Astrocyte of the spinal cord (primary cell): ENCODE measurements around the gene HM13.
A peak's percentile ranks its signal among the peaks of the same experiment; 100 is the strongest.
"Not testable (repeated sequence)": the region's sequence is repeated elsewhere in the genome, so short reads cannot be mapped to it uniquely, and the experiment has no call there.

Experiments
- DNase-seq: peaks from one replicate; pipeline ENCODE4 v3.0.0; 2011; ENCODE audit warnings: low read depth, low spot score
- H3K4me3 ChIP-seq: 2 replicates; pipeline ENCODE4 v1.5.1; 2011; ENCODE audit warnings: low read depth, mild to moderate bottlenecking, low read length, moderate library complexity
- in situ Hi-C: cut with HindIII; loops from 2 replicates; pipeline ENCODE4 v1.10.0; 2017; ENCODE audit warnings: low sequenced_read_pairs
- TF ChIP-seq, protein P1 (sequence below): IDR thresholded peaks from 2 replicates; pipeline ENCODE4 v1.5.1; 2012; ENCODE audit warnings: low read depth, mild to moderate bottlenecking, low read length, inconsistent platforms

The HM13 gene

DNA sequence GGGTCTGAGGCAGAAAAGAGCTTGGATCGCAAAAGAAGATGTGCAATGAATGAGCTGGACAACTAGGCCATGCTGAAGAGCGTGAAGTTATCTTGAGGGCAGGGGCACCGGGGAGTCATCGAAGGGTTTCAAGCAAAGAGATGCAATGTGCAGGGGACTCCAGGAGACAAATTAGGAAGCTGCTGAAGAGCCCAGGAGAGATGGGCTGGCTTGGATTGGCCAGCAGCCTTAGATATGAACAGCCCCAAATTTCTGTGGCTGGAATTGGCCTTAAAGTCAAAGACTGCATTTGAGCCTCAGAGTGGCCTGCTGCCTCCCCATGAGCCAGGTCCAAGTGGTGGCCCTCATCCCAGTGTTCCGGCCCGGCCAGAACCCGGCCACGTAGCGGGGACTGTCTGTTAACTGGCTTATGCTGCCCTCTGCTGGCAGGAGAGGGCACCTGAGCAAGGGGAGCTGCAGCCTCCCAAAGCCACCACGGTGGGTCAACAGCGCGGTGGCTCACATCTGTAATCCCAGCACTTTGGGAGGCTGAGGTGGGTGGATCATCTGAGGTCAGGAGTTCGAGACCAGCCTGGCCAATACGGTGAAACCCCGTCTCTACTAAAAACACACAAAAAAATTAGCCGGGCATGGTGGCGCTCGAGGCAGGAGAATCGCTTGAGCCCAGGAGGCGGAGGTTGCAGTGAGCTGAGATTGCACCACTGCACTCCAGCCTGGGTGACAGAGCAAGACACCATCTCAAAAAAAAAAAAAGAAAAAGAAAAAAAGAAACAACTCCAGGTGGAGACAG is 11.2 kb upstream of the HM13 start:
- in situ Hi-C loops, H3K4me3 ChIP-seq: not testable (repeated sequence)
- peak; percentile 63 for DNase-seq
- TF ChIP-seq, protein P1, sequence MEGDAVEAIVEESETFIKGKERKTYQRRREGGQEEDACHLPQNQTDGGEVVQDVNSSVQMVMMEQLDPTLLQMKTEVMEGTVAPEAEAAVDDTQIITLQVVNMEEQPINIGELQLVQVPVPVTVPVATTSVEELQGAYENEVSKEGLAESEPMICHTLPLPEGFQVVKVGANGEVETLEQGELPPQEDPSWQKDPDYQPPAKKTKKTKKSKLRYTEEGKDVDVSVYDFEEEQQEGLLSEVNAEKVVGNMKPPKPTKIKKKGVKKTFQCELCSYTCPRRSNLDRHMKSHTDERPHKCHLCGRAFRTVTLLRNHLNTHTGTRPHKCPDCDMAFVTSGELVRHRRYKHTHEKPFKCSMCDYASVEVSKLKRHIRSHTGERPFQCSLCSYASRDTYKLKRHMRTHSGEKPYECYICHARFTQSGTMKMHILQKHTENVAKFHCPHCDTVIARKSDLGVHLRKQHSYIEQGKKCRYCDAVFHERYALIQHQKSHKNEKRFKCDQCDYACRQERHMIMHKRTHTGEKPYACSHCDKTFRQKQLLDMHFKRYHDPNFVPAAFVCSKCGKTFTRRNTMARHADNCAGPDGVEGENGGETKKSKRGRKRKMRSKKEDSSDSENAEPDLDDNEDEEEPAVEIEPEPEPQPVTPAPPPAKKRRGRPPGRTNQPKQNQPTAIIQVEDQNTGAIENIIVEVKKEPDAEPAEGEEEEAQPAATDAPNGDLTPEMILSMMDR = peak; percentile 93

DNA sequence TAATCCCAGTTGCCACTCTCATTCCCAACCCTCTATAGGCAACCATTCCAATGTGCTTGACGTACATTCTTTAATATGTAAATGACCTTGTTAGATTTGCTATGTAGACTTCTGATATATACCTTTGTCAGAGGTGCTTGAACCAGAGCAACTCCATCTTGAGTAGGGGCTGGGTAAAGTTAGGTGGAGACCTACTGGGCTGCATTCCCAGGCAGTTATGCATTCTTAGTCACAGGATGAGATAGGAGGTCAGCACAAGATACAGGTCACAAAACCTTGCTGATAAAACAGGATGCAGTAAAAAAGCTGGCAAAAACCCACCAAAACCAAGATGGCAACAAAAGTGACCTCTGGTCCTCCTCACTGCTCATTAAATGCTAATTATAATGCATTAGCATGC is 8.3 kb upstream of the HM13 start:
- no peak overlapping the region for H3K4me3 ChIP-seq
- TF ChIP-seq, protein P1 = no peak
- in situ Hi-C loops = no loop called here
- DNase-seq = no peak

DNA sequence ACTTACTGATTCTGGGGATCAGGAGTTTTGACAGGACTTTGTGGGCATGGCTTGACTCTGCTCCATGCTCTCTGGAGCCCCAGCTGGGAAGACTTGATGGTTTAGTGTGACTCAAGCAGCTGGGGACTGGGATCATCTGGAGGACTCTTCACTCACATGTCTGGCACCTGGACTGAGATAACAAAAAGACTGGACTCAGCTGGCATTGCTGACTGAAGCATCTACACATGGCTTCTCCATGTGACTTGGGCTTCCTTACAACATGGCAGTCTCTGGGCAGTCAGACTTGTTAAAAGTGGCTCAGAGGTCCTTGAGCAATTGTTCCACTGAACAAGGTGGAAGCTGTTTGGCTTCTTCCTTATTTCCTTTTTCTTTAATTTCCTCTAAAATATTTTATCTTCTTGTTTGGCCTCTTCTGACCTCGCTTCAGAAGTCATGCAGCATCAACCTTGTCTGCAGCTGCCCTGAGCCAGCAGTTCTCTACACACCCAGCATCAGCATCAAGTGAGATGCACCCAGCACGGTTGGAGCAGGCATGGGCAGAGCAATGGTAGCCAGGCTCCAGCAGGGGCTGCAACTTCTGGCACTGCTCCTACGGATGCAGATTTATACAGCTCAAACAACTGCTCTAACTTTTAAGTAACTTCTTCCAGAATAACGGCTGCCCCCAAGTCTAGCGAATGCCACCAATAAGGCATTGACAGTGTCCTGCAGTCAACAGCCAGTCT is 5.6 kb upstream of the HM13 start:
- no peak overlapping the region for H3K4me3 ChIP-seq
- TF ChIP-seq, protein P1 = no peak
- in situ Hi-C loops = no loop called here
- DNase-seq = no peak

DNA sequence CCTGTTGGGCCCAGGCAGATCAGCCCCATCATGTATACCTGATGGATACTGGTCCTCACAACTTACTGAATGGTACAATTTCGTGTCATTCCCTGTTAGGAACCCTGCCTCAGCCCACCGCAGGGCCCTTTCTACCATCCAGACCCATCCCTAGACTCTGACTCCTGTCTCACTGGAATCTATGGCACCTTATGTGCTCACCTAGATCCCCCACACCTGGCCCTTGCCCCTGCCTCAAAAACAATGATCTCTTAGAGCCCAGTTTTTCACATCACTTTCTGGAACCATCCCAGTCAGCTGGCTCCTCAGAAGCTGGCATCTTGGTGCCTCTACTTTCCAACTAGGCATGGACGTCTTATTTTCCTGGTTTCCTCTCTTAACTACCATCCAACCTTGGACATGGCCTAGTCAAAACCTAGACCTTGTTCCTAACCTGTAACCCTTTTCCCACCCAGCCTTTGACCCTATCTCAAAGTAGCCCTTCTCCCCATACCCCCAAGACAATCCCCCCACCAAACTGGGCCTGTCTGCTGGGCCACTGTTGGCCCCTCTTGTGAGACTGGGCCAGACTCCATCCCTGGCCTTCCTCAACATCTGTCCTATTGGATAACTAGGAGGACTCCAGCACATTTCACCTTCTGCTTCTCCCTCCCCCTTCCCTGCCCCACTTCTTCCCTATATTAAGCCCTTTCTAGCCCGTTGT is 981 bp downstream of the HM13 start:
- peak overlapping the region; percentile 71 for H3K4me3 ChIP-seq
- TF ChIP-seq, protein P1 = no peak
- in situ Hi-C loops = no loop called here
- no peak for DNase-seq

DNA sequence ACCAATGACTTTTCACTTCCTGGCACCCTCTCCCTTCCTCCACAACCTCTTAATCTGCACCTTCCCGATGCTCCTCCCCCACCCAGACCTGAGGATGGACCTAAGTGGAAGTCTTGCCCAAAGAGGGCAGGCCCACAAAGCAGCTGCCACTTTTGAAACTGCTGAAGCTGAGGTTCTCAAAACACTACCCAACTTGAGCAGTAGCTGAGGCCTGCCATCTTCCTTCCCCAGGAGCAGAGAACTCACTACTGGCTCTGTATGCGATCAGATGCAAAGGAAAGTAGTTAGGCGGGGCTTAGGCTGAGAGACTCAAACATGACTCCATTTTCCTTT is 1.5 kb downstream of the HM13 start:
- in situ Hi-C loops = no loop called here
- DNase-seq = no peak

DNA sequence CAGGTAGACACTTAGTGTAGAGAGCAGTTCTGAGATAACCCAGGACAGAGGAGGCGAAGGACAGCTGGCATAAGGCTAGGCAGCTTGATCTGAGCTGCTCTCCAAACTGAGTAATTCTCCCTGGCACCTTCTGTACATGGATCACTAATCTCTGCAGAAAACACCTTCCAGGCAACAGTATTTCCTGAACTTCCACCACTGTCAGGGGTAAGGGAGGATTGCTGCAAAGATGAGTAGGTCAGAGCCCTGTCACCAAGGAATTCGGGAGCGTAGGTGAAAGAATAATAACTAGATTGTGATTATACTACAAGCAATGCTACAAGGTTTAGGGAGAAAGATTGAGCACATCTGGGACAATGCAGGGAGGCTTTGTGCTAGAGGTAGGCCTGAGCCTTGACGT is 1.9 kb downstream of the HM13 start:
- no peak for DNase-seq
- in situ Hi-C loops = no loop called here
- peak overlapping the region; percentile 3 for H3K4me3 ChIP-seq
- TF ChIP-seq, protein P1 = no peak

More for the DNA sequence above, 1.5 kb downstream of the HM13 start:
- peak overlapping the region; percentile 71 for H3K4me3 ChIP-seq
- TF ChIP-seq, protein P1 = no peak
